HepG2 (cell line): ENCODE results near the gene LGALS16.

Source experiments
- ATF1 ChIP-seq: IDR thresholded peaks from 2 replicates; pipeline ENCODE4 v1.6.1; 2016; ENCODE audit warnings: mild to moderate bottlenecking, control low read depth
- EZH2 ChIP-seq: conservative IDR thresholded peaks from 2 replicates; pipeline ENCODE4 v1.6.1; 2012; ENCODE audit warnings: mild to moderate bottlenecking, low read depth, low read length, moderate library complexity
- FOXP4 ChIP-seq: sonication (generic); formaldehyde crosslinking; IDR thresholded peaks from 2 replicates; pipeline ENCODE4 v1.4.0; 2020; ENCODE audit warnings: missing genetic modification reagents
- GABPA ChIP-seq, 2 experiments: IDR thresholded peaks; 2 replicates each; pipeline ENCODE4 v1.6.1; 2011 to 2016; ENCODE audit warnings: low read depth in 2 of 2, low read length in 1 of 2, missing biosample characterization in 1 of 2, missing genetic modification characterization in 1 of 2
- GZF1 ChIP-seq: sonication (generic); formaldehyde crosslinking; IDR thresholded peaks from 2 replicates; pipeline ENCODE4 v1.5.1; 2020; ENCODE audit warnings: mild to moderate bottlenecking, missing genetic modification reagents
- HINFP ChIP-seq: sonication (generic); formaldehyde crosslinking; IDR thresholded peaks from 2 replicates; pipeline ENCODE4 v1.4.0; 2020; ENCODE audit warnings: low read depth, mild to moderate bottlenecking, missing genetic modification reagents
- SMC3 ChIP-seq: IDR thresholded peaks from 2 replicates; pipeline ENCODE4 v1.6.1; 2011; ENCODE audit warnings: low read length, improper control_type of control experiment
- THAP8 ChIP-seq: sonication (generic); formaldehyde crosslinking; IDR thresholded peaks from 2 replicates; pipeline ENCODE4 v1.5.1; 2020; ENCODE audit warnings: missing genetic modification reagents, mild to moderate bottlenecking, borderline replicate concordance
- ZNF574 ChIP-seq: sonication (generic); formaldehyde crosslinking; IDR thresholded peaks from 2 replicates; pipeline ENCODE4 v1.4.0; 2020; ENCODE audit warnings: missing genetic modification reagents

GRCh38 chr19:39701291-39701690 lies 45.6 kb downstream of the LGALS16 start:
- no peak for TF ChIP-seq ATF1
- TF ChIP-seq GABPA (IDR thresholded peaks at IDR 0.05; ENCODE audit: low read depth, low read length), result no peak
- TF ChIP-seq GABPA (CRISPR knock-in tag; IDR thresholded peaks at IDR 0.05; ENCODE audit: low read depth), result no peak
- TF ChIP-seq HINFP (CRISPR knock-in tag), result no peak
- no peak for TF ChIP-seq SMC3
- TF ChIP-seq ZNF574, result no peak
- no peak for TF ChIP-seq GZF1 (CRISPR knock-in tag)
- TF ChIP-seq THAP8 (CRISPR knock-in tag), result no peak
- TF ChIP-seq EZH2, result no peak
- no peak for TF ChIP-seq FOXP4 (CRISPR knock-in tag)
